ENCODE results near the gene NDEL1. TPM values are rescaled to one million over a fixed set of nuclear protein-coding genes. Genes with fewer than 3 reads are reported as not detected.
A peak's percentile ranks its signal among the peaks of the same experiment; 100 is the strongest.

Gene NDEL1
- total RNA-seq, 1 experiment from 2014 or later, result 39.2 TPM

- H3K4me3 ChIP-seq (replicated peaks in 1 of 2; ENCODE audit: low read depth in 1 of 2, low read length in 2 of 2), result no peak overlapping the region
Measured at GRCh38 chr17:8392274-8392673, 43.4 kb upstream of the NDEL1 start.

More at GRCh38 chr17:8392274-8392673, 43.4 kb upstream of the NDEL1 start:
- TF ChIP-seq SP1 (IDR thresholded peaks at IDR 0.05; ENCODE audit: low read depth) (no peak), POLR2AphosphoS5 (IDR thresholded peaks at IDR 0.05; ENCODE audit: low read depth, low read length) (no peak), EZH2 (IDR thresholded peaks at IDR 0.05) (no peak), EZH2phosphoT487 (IDR thresholded peaks at IDR 0.05; ENCODE audit: borderline replicate concordance) (no peak), YY1 (IDR thresholded peaks at IDR 0.05; ENCODE audit: extremely low read depth, insufficient replicate concordance, low read depth, low read length) (no peak), ELF1 (IDR thresholded peaks at IDR 0.05; ENCODE audit: borderline replicate concordance, low read depth) (no peak), CEBPB (IDR thresholded peaks at IDR 0.05; ENCODE audit: low read depth) (no peak), ZBTB33 (IDR thresholded peaks at IDR 0.05; ENCODE audit: extremely low read depth, insufficient replicate concordance, low read length) (no peak), FOSL1 (IDR thresholded peaks at IDR 0.05; ENCODE audit: low read depth) (no peak), SIN3A (IDR thresholded peaks at IDR 0.05; ENCODE audit: low read depth) (no peak), CTCF (IDR thresholded peaks at IDR 0.05 in 2 of 3, conservative IDR thresholded peaks at IDR 0.05 in 1 of 3; ENCODE audit: borderline replicate concordance in 1 of 3, insufficient read depth in 1 of 3, low read depth in 2 of 3, low read length in 2 of 3) (no peak), ZNF274 (IDR thresholded peaks at IDR 0.05; ENCODE audit: low read depth, low read length) (no peak), EGR1 (IDR thresholded peaks at IDR 0.05; ENCODE audit: low read depth) (no peak), SRF (IDR thresholded peaks at IDR 0.05; ENCODE audit: low read depth) (no peak), TCF7L2 (IDR thresholded peaks at IDR 0.05; ENCODE audit: borderline replicate concordance, extremely low read depth, insufficient read depth, insufficient read length) (no peak), RAD21 (IDR thresholded peaks at IDR 0.05; ENCODE audit: low read depth) (no peak), POLR2A (IDR thresholded peaks at IDR 0.05; ENCODE audit: borderline replicate concordance, extremely low read depth, insufficient read depth, insufficient read length) (no peak), JUND (IDR thresholded peaks at IDR 0.05) (no peak)
- peak overlapping the region; percentile 15; the same call in 1 of the 2 replicates for H3K4me2 ChIP-seq (ENCODE audit: low read length)
- ChIA-PET CTCF (interaction anchor here (1.0 to 1.5 kb wide), 2 partner anchors 18 to 332 kb away, joined by 3 to 4 read pairs; no protein-coding TSS in a partner anchor), POLR2A (interaction anchor here (2.2 kb wide), 1 partner anchor 9 kb away, joined by 12 read pairs; the partner anchor contains the start of gene RPL26), RAD21 (ENCODE audit: low non-redundant PET in 1 of 2, low total read pairs in 2 of 2, uncharacterized antibody in 2 of 2, unreplicated experiment in 2 of 2) (no interaction called here)
- H4K20me1 ChIP-seq (ENCODE audit: insufficient read depth), result no peaks in the 10 kb centered on the region
- no peaks in the 10 kb centered on the region for H3K36me3 ChIP-seq (ENCODE audit: control insufficient read depth in 1 of 2, insufficient read depth in 2 of 2, low read length in 2 of 2)
- no peaks in the 10 kb centered on the region for H3K79me2 ChIP-seq (ENCODE audit: insufficient read depth, low read length)
- H3K4me1 ChIP-seq (ENCODE audit: control insufficient read depth in 1 of 2, insufficient read depth in 2 of 2, low read length in 2 of 2), result peaks cover 0 to 22% of the 10 kb centered on the region in 2 experiments; a peak in 2 of 4 replicates
- BruUV-seq (replicated peaks), result no TSS peak
- no peaks in the 10 kb centered on the region for H3K9me2 ChIP-seq (ENCODE audit: insufficient read depth)
- no peak for DNase-seq (ENCODE audit: low read depth, low spot score)
- H3K9me3 ChIP-seq (ENCODE audit: control insufficient read depth in 1 of 2, insufficient read depth in 1 of 2, low read depth in 1 of 2, low read length in 2 of 2), result no peaks in the 10 kb centered on the region
- H3K9ac ChIP-seq (ENCODE audit: low read length), result no peak overlapping the region
- H2AFZ ChIP-seq (ENCODE audit: low read depth, low read length, poor library complexity, severe bottlenecking), result no peak overlapping the region
- H3K27ac ChIP-seq (ENCODE audit: low read depth, low read length), result no peak overlapping the region
- ATAC-seq, result 0 out of 2 replicates have a peak, but pooled peaks have one; percentile 5
- intact Hi-C loops (cut with micrococcal nuclease), result no loop called here
- no peaks in the 10 kb centered on the region for H3K27me3 ChIP-seq (ENCODE audit: insufficient read depth, low read length)

Measured in HCT116 (cell line).